K562 (cell line): ENCODE results near the gene TRAF7. TPM values are rescaled to one million over a fixed set of nuclear protein-coding genes. Genes with fewer than 3 reads are reported as not detected.
A peak's percentile ranks its signal among the peaks of the same experiment; 100 is the strongest.

ENCODE experiments used
- ASH1L ChIP-seq: fragments of 450-650 bp; IDR thresholded peaks from 2 replicates; pipeline ENCODE4 v1.6.1; 2018; ENCODE audit warnings: borderline replicate concordance, mild to moderate bottlenecking, low read depth; ENCODE audit not compliant: partially characterized antibody
- ATF4 ChIP-seq: fragments of 450-650 bp; formaldehyde crosslinking; IDR thresholded peaks from 2 replicates; pipeline ENCODE4 v1.4.0; 2022; ENCODE audit warnings: mild to moderate bottlenecking, moderate library complexity
- CEBPZ ChIP-seq: fragments of 150-350 bp; IDR thresholded peaks from 2 replicates; pipeline ENCODE4 v1.6.1; 2014; ENCODE audit warnings: low read depth, mild to moderate bottlenecking, low read length, borderline replicate concordance
- CGGBP1 ChIP-seq: fragments of 250-450 bp; sonication (Bioruptor Pico); IDR thresholded peaks from 2 replicates; pipeline ENCODE4 v1.9.0; 2021; ENCODE audit warnings: mild to moderate bottlenecking
- CHAMP1 ChIP-seq: fragments of 450-650 bp; IDR thresholded peaks from 2 replicates; pipeline ENCODE4 v1.6.1; 2016; ENCODE audit warnings: mild to moderate bottlenecking
- CREB3L1 ChIP-seq: fragments of 450-650 bp; IDR thresholded peaks from 2 replicates; pipeline ENCODE4 v1.6.1; 2014; ENCODE audit warnings: low read depth, mild to moderate bottlenecking, moderate library complexity, borderline replicate concordance
- CTCF ChIP-seq, 3 experiments: IDR thresholded peaks in 2 of 3; conservative IDR thresholded peaks in 1 of 3; 2 replicates each; pipeline ENCODE4 v1.5.1; 2011 to 2012; ENCODE audit warnings: low read length in 3 of 3, mild to moderate bottlenecking in 3 of 3, control low read depth in 2 of 3, improper control_type of control experiment in 1 of 3, inconsistent platforms in 1 of 3, low read depth in 1 of 3, mixed read lengths in 1 of 3, moderate library complexity in 1 of 3; ENCODE audit not compliant: insufficient read depth in 2 of 3
- FOXA3 ChIP-seq, 2 experiments: fragments of 450-650 bp in 1 of 2; sonication (generic) in 1 of 2; formaldehyde crosslinking; IDR thresholded peaks in 1 of 2; conservative IDR thresholded peaks in 1 of 2; 2 replicates each; pipeline versions ENCODE4 v1.4.0 to v1.8.0; 2020 to 2022; ENCODE audit warnings: mild to moderate bottlenecking in 2 of 2, missing genetic modification reagents in 1 of 2
- HDAC8 ChIP-seq: fragments of 450-650 bp; IDR thresholded peaks from 2 replicates; pipeline ENCODE4 v1.6.1; 2016; ENCODE audit warnings: mild to moderate bottlenecking, missing genetic modification characterization, moderate library complexity, missing compliant biosample characterization
- NCOR1 ChIP-seq: fragments of 450-650 bp; IDR thresholded peaks from 2 replicates; pipeline ENCODE4 v1.6.1; 2016; ENCODE audit warnings: mild to moderate bottlenecking, moderate library complexity
- RBM15 ChIP-seq: fragments of 200-400 bp; formaldehyde crosslinking; IDR thresholded peaks from 2 replicates; pipeline ENCODE4 v1.6.1; 2018; ENCODE audit warnings: mild to moderate bottlenecking, low read length, moderate library complexity; ENCODE audit not compliant: insufficient read depth
- SOX6 ChIP-seq: fragments of 450-650 bp; IDR thresholded peaks from 2 replicates; pipeline ENCODE4 v1.6.1; 2014; ENCODE audit warnings: mild to moderate bottlenecking
- TOE1 ChIP-seq, 2 experiments: fragments of 450-650 bp in 1 of 2; sonication (generic) in 1 of 2; formaldehyde crosslinking in 1 of 2; IDR thresholded peaks; 2 replicates each; pipeline versions ENCODE4 v1.7.1 to v1.8.0; 2016 to 2022; ENCODE audit warnings: borderline replicate concordance in 2 of 2, mild to moderate bottlenecking in 2 of 2, antibody characterized with exemption in 1 of 2, inconsistent platforms in 1 of 2, low read depth in 1 of 2, missing genetic modification reagents in 1 of 2, moderate library complexity in 1 of 2
- U2AF2 ChIP-seq: fragments of 200-400 bp; formaldehyde crosslinking; optimal IDR thresholded peaks from 2 replicates; pipeline ENCODE3; 2017; ENCODE audit warnings: low read depth, mild to moderate bottlenecking, low read length
- ZNF175 ChIP-seq: fragments of 200-800 bp; sonication (Bioruptor generic); IDR thresholded peaks from 2 replicates; pipeline ENCODE4 v1.6.1; 2016; ENCODE audit warnings: low read depth, mild to moderate bottlenecking, missing genetic modification characterization, missing compliant biosample characterization
- ZNF551 ChIP-seq: fragments of 250-450 bp; sonication (Bioruptor Pico); IDR thresholded peaks from 2 replicates; pipeline ENCODE4 v1.5.0; 2021; ENCODE audit warnings: mild to moderate bottlenecking, moderate library complexity
- ZNF830 ChIP-seq: fragments of 250-450 bp; sonication (Bioruptor Pico); IDR thresholded peaks from 2 replicates; pipeline ENCODE4 v1.5.0; 2021; ENCODE audit warnings: mild to moderate bottlenecking
- polyA plus RNA-seq, 8 experiments: library from polyadenylated mRNA; depleted of rRNA in 4 of 8; stranded (reverse) in 5 of 8; unstranded in 3 of 8; fragments of >200 nt; fragmentation: Nextera tagmentation in 2 of 8; fragmentation: Illumina TruSeq in 1 of 8; extraction: Ambion mirVana in 2 of 8; extraction: Trizol in 1 of 8; gene quantifications; 2 replicates each; pipeline versions ENCODE4 v1.2.1 to v1.2.3, GENCODE V29; 2011 to 2014; ENCODE audit warnings: inconsistent platforms in 1 of 8, missing spikeins in 1 of 8
- total RNA-seq, 7 experiments: library from RNA; depleted of rRNA in 6 of 7; stranded (reverse); fragments of >200 nt in 6 of 7; fragmentation: Illumina TruSeq in 2 of 7; extraction: Trizol in 2 of 7; gene quantifications; 2 replicates each; pipeline versions ENCODE4 v1.2.1 to v1.2.3, GENCODE V29; 2011 to 2021; ENCODE audit warnings: low replicate concordance in 1 of 7

Gene TRAF7
- total and polyA plus RNA-seq, 9 of the 15 experiments (the other 6 are each of a cell fraction or from before 2014, with no cell fraction given): 1.1 to 113 (median 41.6) TPM

- TF ChIP-seq CTCF (IDR thresholded peaks at IDR 0.05 in 2 of 3, conservative IDR thresholded peaks at IDR 0.05 in 1 of 3; ENCODE audit: insufficient read depth in 2 of 3, low read depth in 1 of 3, low read length in 3 of 3) (no peak), CEBPZ (no peak), ASH1L (no peak), SOX6 (no peak), FOXA3 (CRISPR knock-in tag; conservative IDR thresholded peaks at IDR 0.05 in 1 of 2, IDR thresholded peaks at IDR 0.05 in 1 of 2) (no peak), CHAMP1 (no peak), TOE1 (IDR thresholded peaks at IDR 0.05; ENCODE audit: borderline replicate concordance) (no peak), TOE1 (CRISPR knock-in tag; IDR thresholded peaks at IDR 0.05; ENCODE audit: borderline replicate concordance, low read depth) (no peak), RBM15 (no peak), ATF4 (CRISPR knock-in tag) (no peak), ZNF830 (CRISPR knock-in tag) (no peak), ZNF551 (CRISPR knock-in tag) (no peak), U2AF2 (no peak), CREB3L1 (no peak), ZNF175 (CRISPR knock-in tag) (no peak), CGGBP1 (no peak), HDAC8 (tag) (0 out of 2 replicates have a peak, but pooled peaks have one; percentile 14), NCOR1 (no peak)
Measured at GRCh38 chr16:2205967-2206313, 50.4 kb downstream of the TRAF7 start (continued).
